GM19238 (cell line): Measurements from ENCODE around the gene EDNRB.
"Not testable (repeated sequence)": the region's sequence is repeated elsewhere in the genome, so short reads cannot be mapped to it uniquely, and the experiment has no call there.

Experiments
- DNase-seq: peaks from one replicate; pipeline ENCODE4 v3.0.0; 2011; ENCODE audit warnings: low spot score; ENCODE audit not compliant: insufficient read length

Gene EDNRB

DNA sequence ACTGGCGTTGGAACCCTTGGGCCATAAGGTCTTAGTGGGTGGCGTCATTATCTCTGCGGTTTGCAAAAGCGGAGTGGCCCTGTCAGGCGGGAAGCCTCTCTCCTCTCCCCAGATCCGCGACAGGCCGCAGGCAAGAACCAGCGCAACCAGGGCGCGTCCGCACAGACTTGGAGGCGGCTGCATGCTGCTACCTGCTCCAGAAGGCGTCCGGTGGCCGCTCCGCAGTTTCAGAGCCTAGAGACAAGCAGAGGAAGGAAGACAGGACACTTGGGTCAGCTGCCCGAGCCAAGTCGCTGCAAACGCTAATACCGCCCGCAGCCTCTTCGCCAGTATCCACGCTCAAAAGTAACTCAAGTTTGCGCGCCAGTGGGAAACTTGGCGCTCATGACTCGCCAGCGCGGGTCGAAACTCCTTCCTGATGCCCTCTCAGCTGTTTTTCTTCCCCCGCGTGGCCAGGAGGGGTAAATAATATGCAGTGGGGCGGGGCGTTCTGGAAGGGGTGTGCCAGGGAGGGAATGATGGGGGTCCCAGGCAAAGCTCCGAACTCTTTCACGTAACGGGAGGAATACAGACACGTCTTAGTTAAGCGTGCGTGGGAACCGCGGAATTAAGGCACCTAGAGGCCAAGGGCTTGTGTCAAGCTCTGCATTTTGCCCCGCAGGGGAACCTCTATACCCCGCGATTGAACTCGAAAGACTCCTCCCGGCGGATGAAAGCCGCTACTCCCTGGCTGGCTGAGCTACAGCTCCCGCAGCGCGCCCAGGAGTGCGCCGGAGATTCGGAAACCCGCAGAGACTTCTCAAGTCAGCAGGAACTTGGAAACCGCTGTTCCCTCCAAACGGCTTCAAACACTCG is at the start of gene EDNRB:
Gene EDNRB, minus strand, starts transcription at position 441 of the 855 bp plus-strand sequence. Its CDS starts 258 bp downstream, at position 183.
- DNase-seq, result peak; percentile 7

- no peak for DNase-seq
Measured at GRCh38 chr13:77966671-77967070, 48.0 kb upstream of the EDNRB start.

- DNase-seq, result no peak
Measured at GRCh38 chr13:77952737-77953136, 34.1 kb upstream of the EDNRB start.

DNA sequence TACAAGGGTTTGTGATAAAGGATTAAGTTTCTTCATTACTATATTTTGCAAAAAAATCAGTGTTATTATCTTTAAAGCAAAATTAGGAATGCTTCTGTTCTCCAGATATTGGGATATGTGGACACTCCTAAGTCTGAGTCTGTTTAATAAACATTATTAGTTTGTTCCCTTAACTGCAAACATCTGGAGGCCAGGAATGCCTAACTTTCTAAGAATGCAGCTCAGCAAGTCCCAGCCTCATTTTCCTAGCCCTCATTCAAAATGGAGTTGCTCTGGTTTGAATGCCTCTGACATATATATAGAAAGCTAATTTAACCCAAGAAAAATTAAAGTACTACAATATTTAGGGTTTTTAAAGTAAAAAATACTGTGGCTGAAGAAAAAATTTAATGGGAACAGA is 33.6 kb upstream of the EDNRB start:
- no peak for DNase-seq

DNA sequence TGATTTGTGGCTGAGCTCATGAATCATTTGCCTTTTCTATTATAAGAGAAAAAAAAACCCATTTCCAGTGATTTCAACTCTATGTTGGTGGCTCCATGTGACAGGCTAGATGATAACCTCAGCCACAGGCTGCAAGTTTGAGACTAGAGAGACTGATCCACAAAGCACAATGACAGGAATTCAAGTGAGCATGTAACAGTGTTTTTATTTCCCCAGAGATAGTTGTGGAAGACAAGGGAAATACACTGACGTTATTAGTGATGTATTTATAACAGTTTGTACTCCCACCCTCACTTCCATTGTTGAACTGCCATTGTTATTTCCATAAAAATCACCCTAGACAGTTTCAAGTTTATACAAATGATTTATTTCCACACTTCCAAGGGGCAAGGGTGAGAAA is 27.9 kb upstream of the EDNRB start:
- no peak for DNase-seq

GRCh38 chr13:77935063-77935462 is 16.4 kb upstream of the EDNRB start:
- DNase-seq, result not testable (repeated sequence)

- no peak for DNase-seq
Measured at GRCh38 chr13:77930430-77930829, 11.8 kb upstream of the EDNRB start.

DNA sequence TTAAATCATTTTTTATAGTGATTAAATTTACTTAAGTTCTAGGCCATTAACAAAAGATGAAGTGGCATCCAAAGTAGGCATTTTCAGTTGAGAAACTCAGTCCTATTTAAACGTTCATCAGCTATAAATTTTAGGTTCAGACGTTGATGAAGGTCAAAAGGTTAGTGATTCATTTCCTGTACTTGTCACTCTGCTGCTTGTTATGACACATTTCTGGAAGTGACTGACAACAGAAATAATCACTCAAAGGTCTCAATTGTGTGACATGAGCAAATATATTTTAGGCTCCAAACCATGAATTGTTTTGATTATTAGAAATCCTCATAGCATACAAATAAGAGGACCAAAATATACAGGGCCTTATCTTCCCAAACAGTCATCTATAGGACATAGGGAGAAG is 10.3 kb upstream of the EDNRB start:
- DNase-seq, result no peak

GRCh38 chr13:77925616-77926015 is 7.0 kb upstream of the EDNRB start:
- DNase-seq, result no peak

- DNase-seq, result no peak
Measured at GRCh38 chr13:77919921-77920294, 1.3 kb upstream of the EDNRB start.

GRCh38 chr13:77919246-77919920 is 752 bp upstream of the EDNRB start:
- DNase-seq, result no peak

DNA sequence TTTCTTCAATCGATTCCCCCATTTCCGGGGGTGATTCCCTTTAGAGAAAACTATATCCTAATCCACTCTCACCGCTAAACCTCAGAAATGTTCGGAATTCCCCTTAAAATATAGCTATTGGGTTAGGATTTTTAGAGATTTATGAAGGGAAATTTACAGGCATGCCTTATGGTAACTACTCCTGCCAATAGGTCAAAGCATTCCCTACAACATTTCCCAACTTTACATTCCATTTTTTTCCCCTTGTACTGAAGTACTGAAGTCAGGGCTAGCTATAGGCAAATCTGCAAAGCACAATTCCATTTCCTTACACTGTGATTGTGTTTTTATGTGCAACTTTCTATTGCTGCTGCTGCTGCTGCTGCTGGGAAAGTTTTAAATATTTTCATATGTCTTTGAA is 2.1 kb downstream of the EDNRB start:
- no peak for DNase-seq

- no peak for DNase-seq
Measured at GRCh38 chr13:77915686-77916085, 2.9 kb downstream of the EDNRB start.

- no peak for DNase-seq
Measured at GRCh38 chr13:77913003-77913402, 5.6 kb downstream of the EDNRB start.

DNA sequence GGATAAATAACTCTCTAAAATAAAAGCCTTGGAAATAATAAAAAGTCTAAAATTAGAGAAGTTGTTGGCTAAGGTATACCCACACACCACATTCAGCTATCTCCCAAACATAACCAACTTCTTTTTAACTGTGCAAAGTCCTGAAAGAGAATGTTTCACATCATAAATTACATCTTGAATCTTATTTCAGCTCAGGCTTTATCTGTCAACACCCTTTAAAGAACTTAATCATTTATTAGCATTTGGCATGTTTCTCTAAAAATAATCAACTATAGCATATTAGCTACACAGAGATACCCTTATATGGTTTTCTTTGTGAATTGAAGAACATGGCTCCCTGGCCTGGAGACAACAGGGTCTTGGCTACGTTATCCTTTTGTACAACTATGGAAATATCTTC is 6.9 kb downstream of the EDNRB start:
- DNase-seq, result no peak

GRCh38 chr13:77909827-77910226 is 8.8 kb downstream of the EDNRB start:
- no peak for DNase-seq

DNA sequence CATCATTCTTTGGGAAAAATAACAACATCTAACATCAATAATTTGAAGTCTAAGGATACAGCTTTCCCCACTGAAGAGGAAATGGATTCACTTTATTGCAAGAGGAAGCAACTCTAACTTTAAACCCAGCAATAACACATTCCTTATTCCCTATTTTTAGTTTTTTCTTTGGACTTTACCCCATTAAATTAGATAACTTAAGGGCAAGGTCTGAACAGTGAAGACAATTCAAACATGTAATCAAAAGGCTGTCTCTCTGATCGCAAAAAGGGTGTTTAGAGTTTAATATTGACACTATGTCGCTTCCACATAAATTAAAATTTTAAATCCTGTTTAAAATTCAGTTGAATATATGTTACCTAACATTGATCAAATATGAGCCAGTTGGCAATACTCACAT is 10.1 kb downstream of the EDNRB start:
- no peak for DNase-seq

- DNase-seq, result no peak
Measured at GRCh38 chr13:77907666-77908341, 10.8 kb downstream of the EDNRB start.

DNA sequence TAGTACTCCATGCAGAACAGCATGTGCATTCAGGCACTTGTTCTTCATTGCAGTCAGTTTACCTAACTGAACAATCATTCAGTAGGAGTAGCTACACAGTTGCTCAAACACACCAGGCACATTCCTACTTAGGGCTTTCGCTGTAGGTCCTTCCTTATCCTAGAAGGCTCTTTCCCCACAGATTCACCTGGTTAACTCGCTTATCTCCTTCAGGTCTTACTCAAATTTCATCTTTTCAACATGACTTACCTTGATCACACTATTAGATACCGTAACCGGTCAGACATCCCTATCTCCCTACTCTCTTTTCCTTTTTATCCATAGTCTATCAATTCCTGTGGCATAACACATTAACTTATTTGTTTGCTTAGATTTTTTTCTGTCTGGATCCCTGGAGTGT is 14.6 kb downstream of the EDNRB start:
- DNase-seq, result no peak

DNA sequence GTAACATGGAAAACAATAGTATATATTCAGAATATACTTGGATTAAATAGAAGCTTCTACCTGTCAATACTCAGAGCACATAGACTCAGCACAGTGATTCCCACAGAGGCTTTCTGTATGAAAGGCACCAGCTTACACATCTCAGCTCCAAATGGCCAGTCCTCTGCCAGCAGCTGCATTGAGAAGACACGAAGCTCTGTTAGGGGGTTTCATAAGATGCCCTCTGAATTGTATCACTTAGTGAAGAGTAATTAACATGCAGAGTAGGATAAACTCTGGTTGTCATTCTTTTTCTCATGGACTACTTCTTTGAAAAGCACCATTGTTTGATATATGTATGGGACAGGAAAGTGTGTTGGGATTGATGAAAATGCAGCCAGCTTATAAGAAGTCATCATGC is 15.2 kb downstream of the EDNRB start:
- DNase-seq, result no peak

DNA sequence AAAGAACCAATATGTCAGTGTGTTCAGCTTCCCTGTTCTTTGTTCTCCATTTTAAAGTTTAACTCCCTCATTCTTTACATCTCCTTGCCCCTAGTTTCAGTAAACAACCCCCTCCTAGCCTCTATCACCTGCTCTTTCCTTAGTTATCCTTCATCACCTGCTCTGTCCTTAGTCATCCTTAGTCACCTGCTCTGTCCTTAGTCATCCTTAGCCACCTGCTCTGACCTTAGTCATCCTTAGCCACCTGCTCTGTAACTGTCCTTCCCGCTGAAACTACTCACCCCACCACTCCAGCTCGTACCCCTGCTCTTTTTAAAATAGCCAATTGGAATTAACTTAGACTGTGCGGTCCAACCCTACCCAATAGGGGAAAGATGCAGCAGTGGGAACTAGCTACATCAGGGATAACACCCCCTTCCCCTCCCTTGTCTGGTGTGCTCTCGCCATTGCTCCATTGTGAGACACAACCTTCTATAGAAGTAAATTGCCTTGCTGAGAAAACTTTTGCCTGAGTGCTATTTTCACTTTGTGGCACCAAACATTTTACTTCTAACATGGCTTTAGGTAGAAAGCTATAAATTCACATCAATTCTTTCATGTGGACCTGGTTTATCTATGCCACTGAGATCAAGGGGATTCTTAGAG is 16.2 kb downstream of the EDNRB start:
- DNase-seq, result no peak

DNA sequence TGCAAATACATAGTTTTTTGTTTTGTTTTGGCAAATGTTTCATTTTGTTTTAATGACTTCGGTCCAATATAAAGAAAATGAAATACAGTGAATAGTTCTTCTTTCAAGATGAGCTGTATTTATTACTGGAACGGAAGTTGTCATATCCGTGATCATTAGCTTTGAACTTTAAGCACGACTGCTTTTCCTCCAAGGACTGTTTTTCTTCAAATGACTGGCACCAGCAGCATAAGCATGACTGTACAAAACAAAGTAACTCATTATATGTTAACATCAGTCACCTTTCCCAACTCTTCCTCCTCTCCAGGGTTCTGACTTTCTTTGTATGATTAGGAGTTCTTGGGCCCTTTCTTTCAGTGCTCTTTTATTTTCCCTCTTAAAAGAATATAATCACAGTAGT is 20.5 kb downstream of the EDNRB start:
- DNase-seq, result no peak
